D341Med (cell line): Measurements from ENCODE around the gene ITGA11.

ENCODE experiments used
- DNase-seq: peaks from one replicate; pipeline ENCODE4 v3.0.0; 2012; ENCODE audit warnings: low spot score

Gene ITGA11

GRCh38 chr15:68389041-68389930, 42.7 kb downstream of the ITGA11 start:
- DNase-seq: no peak

GRCh38 chr15:68387381-68388143, 44.4 kb downstream of the ITGA11 start:
- DNase-seq: no peak

- no peak for DNase-seq
Observed at GRCh38 chr15:68386587-68387288, 45.2 kb downstream of the ITGA11 start.

- no peak for DNase-seq
Observed at GRCh38 chr15:68385671-68386586, 46.0 kb downstream of the ITGA11 start.

- DNase-seq: no peak
Observed at GRCh38 chr15:68385240-68385561, 46.8 kb downstream of the ITGA11 start.

- no peak for DNase-seq
Observed at GRCh38 chr15:68384451-68385239, 47.3 kb downstream of the ITGA11 start.

- peak; percentile 67 for DNase-seq
Observed at GRCh38 chr15:68383161-68384074, 48.5 kb downstream of the ITGA11 start.

- no peak for DNase-seq
Observed at GRCh38 chr15:68382286-68383007, 49.5 kb downstream of the ITGA11 start.

GRCh38 chr15:68380456-68380855, 51.5 kb downstream of the ITGA11 start:
- no peak for DNase-seq

- no peak for DNase-seq
Observed at GRCh38 chr15:68379759-68380290, 52.1 kb downstream of the ITGA11 start.

- no peak for DNase-seq
Observed at GRCh38 chr15:68379058-68379758, 52.8 kb downstream of the ITGA11 start.

GRCh38 chr15:68378595-68378994, 53.4 kb downstream of the ITGA11 start:
- DNase-seq: no peak

GRCh38 chr15:68377766-68378165, 54.2 kb downstream of the ITGA11 start:
- no peak for DNase-seq

- no peak for DNase-seq
Observed at GRCh38 chr15:68376447-68377060, 55.4 kb downstream of the ITGA11 start.

- DNase-seq: no peak
Observed at GRCh38 chr15:68375716-68376220, 56.2 kb downstream of the ITGA11 start.

- no peak for DNase-seq
Observed at GRCh38 chr15:68375191-68375631, 56.8 kb downstream of the ITGA11 start.

- DNase-seq: no peak
Observed at GRCh38 chr15:68374168-68374745, 57.7 kb downstream of the ITGA11 start.
